ENCODE results near the gene NTRK1.

NTRK1 gene

GRCh38 chr1:156914440-156914856, 53.8 kb downstream of the NTRK1 start:
- no peak overlapping the region for H3K4me3 ChIP-seq (ENCODE audit: low read depth, low read length)
- TF ChIP-seq CTCF (IDR thresholded peaks at IDR 0.05; ENCODE audit: insufficient read depth, low read length, missing control alignments), result no peak
- POLR2A ChIA-PET, result no interaction called here
- no peak for DNase-seq (ENCODE audit: low read depth, low spot score)
- CTCF ChIA-PET, result interaction anchor here (0.9 to 6.5 kb wide), 6 partner anchors 8 to 225 kb away, joined by 3 to 97 read pairs (median 14); partner anchors contain the start of genes LRRC71, METTL25B and NTRK1

- ChIA-PET POLR2A (interaction anchor here (0.6 kb wide), 1 partner anchor 27 kb away, joined by 3 read pairs; the partner anchor contains the start of gene PEAR1), CTCF (interaction anchor here (0.7 to 12.0 kb wide), 13 partner anchors 8 to 236 kb away, joined by 3 to 678 read pairs (median 7); partner anchors contain the start of genes NTRK1 and PEAR1)
- H3K4me3 ChIP-seq (ENCODE audit: low read depth, low read length), result peak within 1 kb of the TSS; percentile 30; the same call in 1 of the 2 replicates
- TF ChIP-seq CTCF (IDR thresholded peaks at IDR 0.05; ENCODE audit: insufficient read depth, low read length, missing control alignments), result peak; percentile 98
- no peak for DNase-seq (ENCODE audit: low read depth, low spot score)
Measured at GRCh38 chr1:156920233-156921052, 59.8 kb downstream of the NTRK1 start, which contains the start of gene LRRC71. LRRC71 (plus strand) TSS chr1:156920632; CDS start chr1:156920804, 172 bp downstream.

- TF ChIP-seq CTCF (IDR thresholded peaks at IDR 0.05; ENCODE audit: insufficient read depth, low read length, missing control alignments), result no peak
- H3K4me3 ChIP-seq (ENCODE audit: low read depth, low read length), result no peak overlapping the region
- no peak for DNase-seq (ENCODE audit: low read depth, low spot score)
- ChIA-PET CTCF (interaction anchor here (0.9 to 12.0 kb wide), 11 partner anchors 10 to 243 kb away, joined by 3 to 678 read pairs (median 17); partner anchors contain the start of genes NTRK1 and PEAR1), POLR2A (no interaction called here)
Measured at GRCh38 chr1:156921053-156921529, 60.4 kb downstream of the NTRK1 start.

GRCh38 chr1:156922986-156923669, 62.5 kb downstream of the NTRK1 start:
- POLR2A ChIA-PET, result no interaction called here
- CTCF ChIA-PET, result interaction anchor here (1.1 to 12.0 kb wide), 13 partner anchors 10 to 245 kb away, joined by 3 to 678 read pairs (median 17); partner anchors contain the start of genes INSRR, ISG20L2, METTL25B and NTRK1
- no peak overlapping the region for H3K4me3 ChIP-seq (ENCODE audit: low read depth, low read length)
- no peak for DNase-seq (ENCODE audit: low read depth, low spot score)
- no peak for TF ChIP-seq CTCF (IDR thresholded peaks at IDR 0.05; ENCODE audit: insufficient read depth, low read length, missing control alignments)

- TF ChIP-seq CTCF (IDR thresholded peaks at IDR 0.05; ENCODE audit: insufficient read depth, low read length, missing control alignments), result no peak
- ChIA-PET CTCF (interaction anchor here (0.6 to 12.0 kb wide), 16 partner anchors 7 to 266 kb away, joined by 3 to 678 read pairs (median 16); partner anchors contain the start of genes INSRR, ISG20L2, METTL25B and NTRK1), POLR2A (no interaction called here)
- no peak overlapping the region for H3K4me3 ChIP-seq (ENCODE audit: low read depth, low read length)
- DNase-seq (ENCODE audit: low read depth, low spot score), result no peak
Measured at GRCh38 chr1:156923670-156924477, 63.2 kb downstream of the NTRK1 start.
